ENCODE results near the gene TMPRSS13.
"Not testable (repeated sequence)": the region's sequence is repeated elsewhere in the genome, so short reads cannot be mapped to it uniquely, and the experiment has no call there.

TMPRSS13 gene

DNA sequence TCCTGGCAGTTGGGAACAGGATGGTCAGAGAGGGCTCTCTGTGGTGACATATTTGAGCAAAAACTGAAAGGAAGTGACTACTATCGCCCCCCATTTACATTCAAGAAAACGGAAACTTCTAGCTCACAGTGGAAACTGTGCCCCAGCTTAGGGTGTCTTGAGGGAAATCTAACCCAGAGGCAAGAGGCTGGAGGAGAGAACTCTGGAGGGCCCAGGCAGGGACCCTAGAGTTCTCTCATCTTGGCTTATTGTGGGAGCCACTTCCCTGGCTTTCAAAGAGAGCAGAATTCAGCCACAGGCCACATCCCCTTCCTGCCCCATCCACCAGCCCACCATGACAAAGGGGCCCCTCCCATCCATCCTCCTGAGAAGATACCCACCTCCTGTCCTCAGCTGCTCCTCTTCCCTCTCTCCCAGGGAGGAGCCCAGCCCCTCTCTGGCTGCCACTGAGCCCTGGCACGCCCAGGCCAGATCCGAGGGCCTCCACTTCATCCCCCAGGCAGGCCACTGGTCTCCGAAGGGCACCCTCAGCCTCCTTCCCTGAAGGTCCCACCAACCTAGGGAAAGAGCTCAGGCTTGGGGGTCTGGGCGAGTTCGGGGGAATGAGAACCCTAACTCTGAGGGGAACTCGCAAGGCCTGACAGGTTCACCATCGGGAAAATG, 1.6 kb upstream of the TMPRSS13 start:
- no peak for DNase-seq (ENCODE audit: low spot score)

DNA sequence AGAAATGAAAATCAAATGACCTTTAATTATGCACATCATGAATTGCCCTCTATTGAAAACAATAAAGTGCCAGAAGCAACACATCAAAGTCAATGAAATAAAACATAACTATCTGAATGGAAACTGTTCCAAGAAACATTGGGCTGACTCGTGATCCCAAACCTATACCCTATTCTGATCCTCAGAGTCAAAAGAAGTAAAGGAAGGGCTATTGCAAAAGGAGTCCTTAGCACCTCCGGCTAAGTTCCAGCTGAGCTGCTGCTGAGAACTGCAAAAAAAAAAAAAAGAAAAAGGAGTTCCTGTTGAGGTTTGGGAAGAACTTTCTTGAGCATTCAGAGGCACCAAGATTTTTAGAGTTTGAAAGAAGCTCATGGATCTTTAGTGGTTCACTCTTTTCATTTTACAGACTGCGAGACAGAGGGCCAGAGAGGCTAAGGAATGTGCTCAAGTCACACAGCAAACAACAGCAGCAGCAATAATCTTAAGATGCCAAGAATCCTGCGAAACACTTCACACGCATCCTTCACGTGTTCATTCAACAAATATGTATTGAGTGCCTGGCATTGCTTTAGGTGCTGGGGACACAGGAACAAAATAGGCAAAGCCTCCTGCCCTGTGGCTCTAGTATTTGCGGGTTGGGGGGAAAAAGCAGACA, 841 bp upstream of the TMPRSS13 start:
- no peak for DNase-seq (ENCODE audit: low spot score)

DNA sequence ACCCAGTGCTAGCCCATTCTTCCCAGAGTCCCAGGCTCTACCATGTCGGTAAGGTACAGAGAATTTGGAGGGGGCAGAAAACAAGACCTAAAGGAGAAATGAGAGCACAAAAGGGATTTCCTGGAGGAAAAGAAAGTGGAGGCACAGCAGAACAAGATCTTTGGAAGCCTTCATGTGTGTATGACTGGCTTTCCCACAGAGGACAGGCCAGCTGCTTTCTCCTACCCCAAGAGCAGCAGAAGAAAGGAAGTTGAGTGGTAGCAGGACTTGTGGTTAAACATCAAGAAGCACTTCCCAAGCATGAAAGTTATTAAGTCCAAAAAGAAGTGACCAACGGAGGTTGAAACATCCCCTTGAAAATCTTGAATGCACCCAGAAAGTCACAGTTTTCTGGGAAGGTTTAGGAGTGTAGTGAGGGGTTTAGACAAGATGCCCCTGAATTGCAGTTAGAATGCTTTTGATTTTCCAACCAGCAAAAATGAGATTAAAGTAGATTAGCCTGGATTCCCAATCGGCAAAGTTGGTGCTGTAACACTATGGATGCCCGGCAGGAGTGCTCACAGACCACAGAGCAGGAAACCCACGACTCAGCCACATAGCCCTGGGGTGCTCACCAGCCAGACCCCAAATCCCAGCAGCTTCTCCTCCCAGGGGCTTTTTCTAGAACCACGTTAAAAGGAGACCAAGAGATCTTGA, 608 bp downstream of the TMPRSS13 start:
- no peak for DNase-seq (ENCODE audit: low spot score)

DNA sequence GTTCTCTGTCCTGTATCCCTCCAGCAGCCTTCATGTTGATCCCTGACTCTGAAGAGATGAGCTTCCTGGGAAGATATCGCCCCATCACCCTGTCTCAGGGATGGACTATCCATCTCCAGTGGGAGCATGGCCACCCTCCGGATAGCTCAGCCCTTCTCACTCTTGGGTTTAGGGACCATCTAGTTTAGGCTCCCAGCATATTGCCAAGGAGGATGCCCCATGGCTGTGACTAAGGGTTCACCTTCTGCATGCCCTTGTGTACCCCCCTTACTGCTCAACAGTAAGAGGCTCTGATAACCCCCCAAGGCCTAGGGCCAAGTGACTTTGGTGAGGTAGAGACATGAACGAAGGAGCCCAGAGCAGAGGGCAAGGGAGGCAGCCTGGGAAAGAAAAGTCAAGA, 1.3 kb downstream of the TMPRSS13 start:
- DNase-seq (ENCODE audit: low spot score): no peak

DNA sequence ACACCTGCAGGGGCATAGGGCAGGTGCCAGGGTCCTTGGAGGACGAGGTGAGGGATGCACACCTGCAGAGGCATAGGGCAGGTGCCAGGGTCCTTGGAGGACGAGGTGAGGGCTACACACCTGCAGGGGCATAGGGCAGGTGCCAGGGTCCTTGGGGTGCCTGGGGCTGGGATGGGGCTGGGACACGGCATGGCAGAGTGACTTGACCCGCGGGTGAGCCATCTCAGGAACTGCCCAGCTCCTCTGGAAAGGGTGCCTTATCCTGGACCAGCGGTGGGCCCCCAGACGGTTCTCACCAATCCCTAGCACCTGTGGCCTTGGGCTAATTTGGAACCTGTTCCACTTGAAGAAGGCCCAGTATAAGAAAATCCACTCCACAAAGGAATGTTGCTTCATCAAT, 3.0 kb downstream of the TMPRSS13 start:
- DNase-seq (ENCODE audit: low spot score): not testable (repeated sequence)

DNA sequence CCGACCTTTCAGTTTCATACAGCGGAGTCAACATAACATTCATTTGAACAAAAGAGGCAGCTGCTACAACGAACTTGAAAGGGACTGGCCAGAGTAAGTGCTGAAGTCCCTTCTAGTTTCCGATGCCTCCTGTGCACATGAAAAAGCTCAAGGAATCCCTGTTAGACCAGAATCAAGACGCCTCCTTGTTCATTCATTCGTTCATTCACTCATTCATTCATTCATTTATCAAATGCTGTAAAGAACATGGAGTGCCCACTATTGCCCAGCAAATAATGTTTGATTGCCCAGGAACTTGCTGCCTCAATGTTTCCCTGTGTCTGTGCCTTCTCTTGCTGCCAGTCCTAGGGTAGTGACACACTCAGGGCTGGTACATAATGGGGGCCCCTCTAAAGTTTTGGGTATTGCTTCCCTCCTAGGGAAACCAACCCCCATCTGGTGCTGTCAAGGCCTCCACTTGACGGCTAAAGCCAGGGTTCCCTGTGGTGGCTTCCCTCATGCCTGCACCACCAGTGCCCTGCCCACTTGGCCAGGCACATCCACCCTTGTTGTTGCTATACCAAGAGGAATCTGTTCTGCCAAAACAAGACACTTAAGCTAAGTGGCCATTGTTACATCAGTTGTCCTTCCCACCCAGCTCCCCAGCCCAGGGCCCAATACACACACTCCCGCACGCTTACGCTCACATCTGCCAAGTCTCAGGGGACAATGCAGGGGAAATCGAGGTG, 3.8 kb downstream of the TMPRSS13 start:
- DNase-seq (ENCODE audit: low spot score): no peak

DNA sequence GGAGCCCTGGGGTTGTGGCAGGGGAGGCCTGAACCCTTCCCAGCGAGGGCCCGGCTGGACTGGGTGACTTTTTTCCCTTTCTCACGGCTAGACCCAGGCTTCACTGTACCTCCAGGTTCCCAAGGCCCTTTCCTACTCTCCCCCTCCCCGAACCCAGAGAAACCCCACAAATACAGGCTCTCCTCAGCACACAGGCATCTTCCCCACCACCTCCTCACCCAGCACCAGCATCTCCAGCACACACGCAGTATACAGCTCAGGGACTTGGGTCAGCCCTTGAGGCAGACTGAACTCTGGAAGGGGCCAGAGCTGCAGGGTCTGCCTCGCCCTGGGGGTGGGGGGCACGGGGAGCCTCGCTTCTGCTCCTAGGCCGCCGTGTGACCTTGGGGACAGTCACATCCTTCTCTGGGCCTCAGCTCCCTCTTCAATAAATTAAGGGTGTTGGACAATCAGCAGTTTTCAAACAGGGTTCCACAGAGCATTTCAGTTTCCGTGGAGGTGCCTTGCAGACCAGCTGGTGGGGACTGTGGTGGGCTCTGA, 4.5 kb downstream of the TMPRSS13 start:
- no peak for DNase-seq (ENCODE audit: low spot score)

DNA sequence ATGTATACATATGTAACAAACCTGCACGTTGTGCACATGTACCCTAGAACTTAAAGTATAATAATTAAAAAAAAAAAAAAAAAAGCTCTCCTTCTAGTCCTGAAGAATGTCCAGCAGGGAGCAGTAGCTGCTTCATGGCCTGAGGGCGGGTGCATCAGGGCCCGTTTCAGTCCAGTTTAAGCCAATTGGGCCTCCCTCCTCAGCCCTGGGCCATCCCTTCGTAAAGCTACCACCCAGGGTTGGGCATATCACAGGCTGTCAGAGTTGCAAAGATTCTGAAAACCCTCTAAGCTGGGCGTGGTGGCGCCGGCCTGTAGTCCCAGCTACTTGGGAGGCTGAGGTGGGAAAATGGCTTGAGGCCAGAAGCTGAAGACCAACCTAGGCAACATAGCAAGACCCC, 5.4 kb downstream of the TMPRSS13 start:
- DNase-seq (ENCODE audit: low spot score): no peak

DNA sequence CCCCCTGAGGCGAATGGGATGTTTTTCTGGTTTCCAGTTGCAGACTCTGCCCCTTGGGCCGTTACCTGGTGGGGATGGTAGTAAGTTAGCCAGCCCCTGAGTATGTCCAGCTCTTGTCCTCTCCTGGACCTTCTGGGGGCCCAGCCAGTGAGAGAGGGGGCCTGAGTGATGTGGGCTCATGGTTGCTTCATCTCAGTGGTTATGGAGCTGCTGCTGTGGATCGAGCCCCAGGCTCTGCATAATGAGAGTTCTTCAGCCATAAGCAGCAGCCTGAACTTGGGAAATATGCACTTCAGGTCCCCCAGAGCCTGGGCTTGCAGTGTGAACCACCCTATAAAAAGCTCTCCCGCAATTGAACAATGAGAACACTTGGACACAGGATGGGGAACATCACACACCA, 5.9 kb downstream of the TMPRSS13 start:
- DNase-seq (ENCODE audit: low spot score): no peak

DNA sequence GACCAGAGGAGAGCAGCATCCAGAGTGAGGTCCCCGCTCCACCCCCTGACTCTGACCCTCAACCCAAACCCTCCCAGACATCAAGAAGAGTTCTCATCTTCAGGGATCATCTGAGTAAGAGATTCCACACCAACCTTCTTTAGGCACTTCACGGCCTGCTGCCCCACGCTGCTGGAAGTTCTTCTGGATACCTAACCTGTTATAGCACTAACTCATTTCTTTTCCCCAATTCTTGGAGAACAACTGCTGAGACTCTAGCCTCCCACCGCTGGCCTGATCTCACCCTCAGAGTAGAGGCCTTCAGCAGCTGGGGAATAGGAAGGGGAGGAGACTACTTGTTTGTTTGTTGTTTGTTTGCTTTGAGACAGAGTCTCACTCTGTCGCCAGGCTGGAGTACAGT, 7.3 kb downstream of the TMPRSS13 start:
- DNase-seq (ENCODE audit: low spot score): no peak

DNA sequence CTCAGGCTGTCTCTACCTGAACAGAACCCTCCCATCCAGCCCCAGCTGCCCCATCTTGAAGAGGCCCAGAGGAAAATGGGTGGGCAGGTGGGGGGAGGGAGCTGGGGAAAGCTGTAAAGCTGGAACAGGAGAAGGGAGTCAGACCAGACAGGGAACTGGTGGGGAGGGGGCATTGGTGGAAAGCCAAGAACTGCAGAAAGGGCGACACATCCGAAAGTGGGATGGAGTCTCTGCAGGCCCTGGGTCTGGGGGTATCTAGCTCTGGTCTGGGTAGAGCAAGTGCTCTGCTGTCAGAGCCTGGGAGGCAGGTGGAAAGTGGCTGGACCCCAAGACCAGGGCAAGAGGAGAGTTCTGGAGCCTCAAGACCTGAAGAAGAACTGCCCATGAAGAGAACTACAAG, 7.7 kb downstream of the TMPRSS13 start:
- no peak for DNase-seq (ENCODE audit: low spot score)

DNA sequence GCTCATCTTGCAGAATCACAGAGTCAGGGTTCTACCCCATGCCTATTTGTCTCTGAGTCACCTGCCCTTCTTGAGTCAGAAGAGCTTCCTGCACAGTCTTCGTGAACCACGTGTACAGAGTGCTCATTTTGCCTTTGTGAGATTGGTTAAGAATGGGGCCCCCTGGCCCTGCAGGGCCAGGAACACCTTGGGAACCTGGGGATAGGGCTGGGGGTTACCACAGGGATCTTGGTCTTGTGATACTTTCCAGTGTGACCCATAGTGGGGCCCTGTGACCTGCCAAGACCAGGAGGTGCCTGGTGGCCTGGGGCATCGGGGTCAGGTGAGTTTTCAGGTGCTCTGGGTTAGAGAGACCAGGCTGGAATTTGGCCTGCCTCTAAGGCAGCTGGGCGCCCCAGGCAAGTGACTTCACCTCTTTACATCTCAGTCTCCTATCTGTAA, 9.4 kb downstream of the TMPRSS13 start:
- DNase-seq (ENCODE audit: low spot score): peak; percentile 27

DNA sequence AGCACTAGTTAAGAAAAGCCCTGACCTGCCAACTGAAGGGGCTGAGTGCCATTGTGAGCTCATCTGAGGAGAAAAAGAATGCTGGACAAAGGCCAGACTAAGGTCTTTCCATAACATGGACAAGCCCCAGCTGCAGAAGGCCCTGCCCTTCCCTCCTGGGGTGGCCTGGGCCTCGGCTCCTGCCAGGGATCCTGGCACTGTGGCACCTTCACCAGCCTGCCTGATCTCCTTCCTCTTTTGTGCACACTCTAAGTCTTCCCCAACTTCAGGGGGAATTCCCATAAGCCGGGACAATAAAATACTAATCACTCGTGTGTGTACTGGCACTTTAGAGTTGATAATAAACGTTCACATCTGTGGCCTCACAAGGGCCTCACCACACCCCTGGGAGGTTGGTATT, 9.9 kb downstream of the TMPRSS13 start:
- no peak for DNase-seq (ENCODE audit: low spot score)

DNA sequence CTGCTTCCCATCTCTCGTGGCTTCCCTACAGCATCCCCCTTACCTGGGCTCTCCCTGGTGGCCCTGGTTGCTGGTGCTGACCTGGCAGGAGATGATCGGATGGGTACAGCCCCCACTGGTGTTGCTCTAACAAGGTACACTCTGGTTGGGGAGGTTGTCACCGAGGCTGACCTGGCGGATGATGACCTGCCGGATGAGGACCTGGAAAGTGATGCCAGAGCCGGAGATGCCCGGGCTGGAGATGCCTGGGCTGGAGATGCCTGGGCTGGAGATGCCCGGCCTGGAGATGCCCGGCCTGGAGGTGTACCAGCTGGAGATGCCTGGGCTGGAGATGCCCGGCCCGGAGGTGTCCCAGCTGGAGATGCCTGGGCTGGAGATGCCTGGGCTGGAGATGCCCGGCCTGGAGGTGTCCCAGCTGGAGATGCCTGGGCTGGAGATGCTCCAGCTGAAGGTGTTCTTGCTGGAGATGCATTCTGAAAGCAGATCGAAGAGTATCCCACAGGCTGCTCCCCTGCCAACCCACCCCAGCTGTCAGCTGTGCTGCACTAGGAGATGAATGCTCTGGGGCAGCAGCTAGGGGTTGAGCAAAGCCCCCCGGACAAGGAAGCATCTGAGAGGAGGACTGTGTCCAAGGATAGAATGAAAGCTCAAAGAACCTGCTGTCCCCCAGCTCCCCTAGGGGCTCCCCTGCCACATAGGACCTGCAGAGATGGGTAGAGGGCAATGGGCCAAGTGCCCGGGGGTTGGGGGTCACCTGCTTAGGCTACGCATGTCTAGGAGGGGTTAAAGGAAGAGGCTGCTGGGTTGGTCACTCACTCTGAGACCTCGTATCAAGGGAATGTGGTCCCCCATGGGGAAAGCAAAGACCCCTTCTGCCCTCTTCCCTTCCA, 10.6 kb downstream of the TMPRSS13 start:
- DNase-seq (ENCODE audit: low spot score): no peak

DNA sequence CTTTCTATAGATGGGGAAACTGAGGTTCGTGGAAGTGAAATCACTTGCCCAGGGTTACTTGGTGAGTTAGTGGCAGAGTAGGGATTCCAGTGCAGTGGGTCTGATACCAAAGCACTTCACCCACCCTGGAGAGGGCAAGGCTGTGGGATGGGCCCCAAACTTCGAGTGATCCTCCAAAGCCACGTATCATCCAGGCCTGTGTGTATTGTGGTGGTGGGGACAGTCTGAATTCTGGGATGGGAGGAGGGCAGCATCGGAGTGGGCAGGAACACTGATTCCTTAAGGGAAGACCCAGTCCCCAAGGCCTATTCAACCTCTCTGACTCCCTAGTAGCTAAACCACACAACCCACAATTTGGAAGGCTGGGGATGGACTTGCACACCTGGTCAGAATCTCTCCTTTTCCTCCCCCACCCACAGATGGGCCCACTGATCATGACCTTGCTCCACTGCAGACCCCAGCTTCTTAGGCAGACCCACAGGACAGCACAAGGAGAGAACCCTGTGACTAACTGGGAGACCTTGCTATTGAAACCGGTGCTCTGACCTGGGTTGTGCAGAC, 11.5 kb downstream of the TMPRSS13 start:
- no peak for DNase-seq (ENCODE audit: low spot score)

DNA sequence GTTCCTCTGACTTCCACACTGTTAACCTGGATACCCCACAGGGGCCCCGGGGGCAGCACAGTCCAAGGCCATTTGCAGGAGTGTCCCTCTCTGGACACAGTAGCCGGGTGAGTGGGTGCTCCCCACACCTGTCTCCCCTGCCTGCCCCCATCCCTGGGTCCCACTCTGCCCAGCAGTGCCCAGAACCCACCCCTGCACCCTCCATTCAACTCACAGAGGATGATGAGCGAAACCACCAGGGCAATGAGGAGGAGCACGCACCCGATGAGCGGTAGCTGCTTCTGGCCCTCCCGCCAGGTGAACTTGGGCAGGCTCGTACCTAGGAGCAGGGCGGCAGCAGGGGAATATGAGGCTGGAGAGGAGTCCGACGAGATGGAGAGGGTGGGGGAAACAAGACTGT, 12.2 kb downstream of the TMPRSS13 start:
- DNase-seq (ENCODE audit: low spot score): no peak

DNA sequence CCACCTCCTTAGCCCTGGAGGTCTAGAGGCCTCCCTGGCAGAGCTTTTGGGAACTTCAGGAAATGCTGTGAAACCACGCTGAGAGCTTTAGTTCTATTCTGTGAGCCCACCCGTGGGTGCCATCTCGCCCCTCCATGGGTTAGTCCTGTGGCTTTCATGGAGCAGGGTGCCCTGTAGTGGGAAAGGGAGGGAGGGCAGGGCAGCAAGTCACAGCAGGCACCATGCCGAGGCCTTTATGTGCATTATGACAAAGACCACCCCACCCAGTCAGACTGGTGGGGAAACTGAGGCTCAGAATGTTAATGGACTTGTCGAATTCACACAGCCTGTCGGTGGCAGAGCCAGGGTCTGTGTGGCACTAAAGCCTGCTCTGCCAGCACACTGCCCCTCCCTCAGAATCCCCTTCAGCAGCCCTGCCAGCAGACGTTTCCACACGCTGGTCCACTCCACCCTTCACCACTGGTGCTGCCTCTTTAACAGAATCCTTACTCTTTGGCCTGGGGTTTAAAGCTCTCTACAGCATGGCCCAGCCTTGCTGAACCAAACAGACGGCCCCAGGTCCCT, 13.4 kb downstream of the TMPRSS13 start:
- no peak for DNase-seq (ENCODE audit: low spot score)

DNA sequence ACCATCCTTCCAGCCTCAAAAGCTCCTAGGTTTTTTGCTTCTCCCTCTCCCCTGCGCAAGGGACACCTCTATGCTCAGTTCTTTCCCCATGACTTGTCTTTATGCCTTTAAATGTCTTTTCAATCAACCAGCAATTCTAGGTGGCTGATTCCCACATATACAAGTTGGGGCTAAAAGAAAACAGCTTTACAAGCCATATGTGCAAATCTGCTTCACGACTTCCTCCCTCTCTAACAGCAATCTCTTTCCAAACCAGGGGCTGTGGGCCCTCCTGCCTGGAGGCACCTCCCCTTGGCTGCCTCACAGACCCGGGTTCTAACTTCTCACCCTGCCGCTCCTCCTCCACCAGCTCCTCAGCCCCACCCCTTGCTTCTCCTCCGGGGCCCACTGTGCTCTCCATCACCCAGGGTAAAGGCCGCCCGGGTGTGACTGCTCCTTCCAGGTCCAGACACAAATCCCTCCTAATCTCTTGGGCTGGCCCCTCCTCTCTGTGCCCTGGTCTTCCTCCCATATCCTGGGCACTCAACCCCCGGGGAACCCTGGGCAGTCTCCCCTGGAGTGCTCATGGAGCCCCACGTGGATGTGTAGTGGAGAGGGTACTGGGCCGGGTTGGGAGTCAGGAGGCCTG, 14.1 kb downstream of the TMPRSS13 start:
- DNase-seq (ENCODE audit: low spot score): no peak

DNA sequence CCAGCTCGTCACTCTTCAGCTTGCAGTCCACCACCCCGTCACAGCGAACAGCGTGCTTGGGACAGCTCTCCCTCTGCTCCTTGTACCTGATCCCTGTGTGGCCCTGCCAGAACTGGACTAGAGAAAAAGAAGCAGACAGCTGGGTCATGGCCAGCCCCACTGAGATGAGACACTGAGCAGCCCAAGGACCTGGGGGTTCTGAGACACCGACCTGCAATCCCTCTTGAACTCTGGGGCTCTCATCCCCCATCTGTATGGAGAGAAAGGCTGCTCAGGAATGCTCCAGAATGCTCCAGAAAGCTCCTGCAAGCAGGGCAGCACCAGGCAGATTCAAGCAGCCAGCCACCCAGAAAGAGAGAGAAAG, 14.8 kb downstream of the TMPRSS13 start:
- DNase-seq (ENCODE audit: low spot score): no peak

DNA sequence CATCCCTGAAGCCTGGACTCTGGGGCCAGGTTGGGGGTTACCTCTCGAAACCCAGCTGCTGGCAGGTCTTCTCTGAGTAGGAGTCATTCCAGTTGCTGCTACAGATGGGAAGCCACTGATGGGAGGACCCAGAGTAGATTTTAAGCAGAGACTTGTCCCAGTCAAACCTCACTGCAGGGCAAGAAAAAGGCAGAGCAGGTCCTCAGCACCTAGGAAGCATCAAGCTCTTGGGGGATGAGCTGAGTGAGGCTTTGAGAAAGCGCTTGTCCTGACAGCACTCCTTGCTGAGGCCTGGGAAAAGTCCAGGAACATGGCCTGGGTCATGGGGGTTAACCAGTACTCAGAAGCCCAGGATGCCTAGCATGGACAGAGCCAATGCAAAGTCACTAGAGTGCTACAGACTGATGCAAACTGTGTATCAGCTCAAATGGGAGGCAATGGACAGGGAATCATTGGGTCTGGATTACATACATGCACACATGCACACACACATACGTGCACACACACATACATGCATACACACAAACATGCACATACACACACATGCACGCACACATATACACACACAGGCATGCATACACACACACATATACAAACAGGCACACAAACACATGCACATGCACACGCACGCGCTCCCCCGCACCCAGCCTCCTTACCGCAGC, 15.3 kb downstream of the TMPRSS13 start:
- no peak for DNase-seq (ENCODE audit: low spot score)

Measured in RKO (cell line).